NCI-H69 (cell line): Measurements from ENCODE around the gene IL3.

Source experiments
- DNase-seq: peaks from one replicate; lab custom pipeline; 2025; lab: John Stamatoyannopoulos, UW

The IL3 gene

GRCh38 chr5:132060501-132061161 is at the start of gene IL3:
IL3 (plus strand) TSS chr5:132060655; CDS start chr5:132060707, 52 bp downstream.
- no peak for DNase-seq

- peak; percentile 67 for DNase-seq
These were observed 49.4 kb upstream of the IL3 start for GRCh38 chr5:132010989-132011621.

- peak; percentile 78 for DNase-seq
These were observed 48.7 kb upstream of the IL3 start, which contains the start of gene ACSL6 for GRCh38 chr5:132011622-132012343. ACSL6 (minus strand) TSS chr5:132011658; CDS start chr5:132011553, 105 bp downstream.

GRCh38 chr5:132012371-132013005 is 48.0 kb upstream of the IL3 start:
- DNase-seq, result no peak

GRCh38 chr5:132013006-132013689 is 47.3 kb upstream of the IL3 start:
- no peak for DNase-seq

GRCh38 chr5:132013711-132014110 is 46.7 kb upstream of the IL3 start:
- no peak for DNase-seq

GRCh38 chr5:132016721-132017250 is 43.7 kb upstream of the IL3 start:
- DNase-seq, result no peak

GRCh38 chr5:132017316-132017715 is 43.1 kb upstream of the IL3 start:
- DNase-seq, result peak; percentile 59

- peak; percentile 50 for DNase-seq
These were observed 42.5 kb upstream of the IL3 start for GRCh38 chr5:132017738-132018625.

GRCh38 chr5:132019337-132019736 is 41.1 kb upstream of the IL3 start:
- DNase-seq, result no peak

GRCh38 chr5:132019857-132020555 is 40.4 kb upstream of the IL3 start:
- no peak for DNase-seq

GRCh38 chr5:132020568-132021339 is 39.7 kb upstream of the IL3 start:
- DNase-seq, result peak; percentile 16

GRCh38 chr5:132021654-132022053 is 38.8 kb upstream of the IL3 start:
- DNase-seq, result no peak

GRCh38 chr5:132022737-132023136 is 37.7 kb upstream of the IL3 start:
- no peak for DNase-seq

GRCh38 chr5:132023258-132024116 is 37.0 kb upstream of the IL3 start:
- no peak for DNase-seq

- DNase-seq, result no peak
These were observed 36.4 kb upstream of the IL3 start for GRCh38 chr5:132024117-132024435.

GRCh38 chr5:132024789-132025402 is 35.6 kb upstream of the IL3 start:
- peak; percentile 76 for DNase-seq

- no peak for DNase-seq
These were observed 35.0 kb upstream of the IL3 start for GRCh38 chr5:132025403-132025971.
